Activated T-helper 1 cell treated with anti-CD3 and anti-CD28 coated beads, Interleukin-12 subunit alpha, Interleukin-12 subunit beta, Interleukin-2, Interleukin-4 antibody, amounts not matched to agents 30 ng/mL and 10 ng/mL and 1 ng/mL, durations not matched to agents 14 hours and 24 hours and 36 hours (primary cell): Measurements from ENCODE around the gene CORO2A. TPM values are rescaled to one million over a fixed set of nuclear protein-coding genes. Genes with fewer than 3 reads are reported as not detected.

ENCODE experiments used
- DNase-seq: peaks from one replicate; pipeline ENCODE4 v3.0.0; 2021; ENCODE audit warnings: low spot score
- H3K27ac Mint-ChIP-seq: one replicate; pipeline ENCODE4 v1.8.0; 2021; ENCODE audit warnings: mild to moderate bottlenecking, mixed read lengths
- H3K27me3 Mint-ChIP-seq: one replicate; pipeline ENCODE4 v1.8.0; 2022; ENCODE audit warnings: mild to moderate bottlenecking, moderate library complexity, mixed read lengths; ENCODE audit not compliant: insufficient read depth
- H3K36me3 Mint-ChIP-seq: one replicate; pipeline ENCODE4 v1.8.0; 2021; ENCODE audit warnings: low read depth, mixed read lengths
- H3K4me1 Mint-ChIP-seq: one replicate; pipeline ENCODE4 v1.8.0; 2021; ENCODE audit warnings: low read depth, mixed read lengths
- H3K4me3 Mint-ChIP-seq: one replicate; pipeline ENCODE4 v1.8.0; 2021; ENCODE audit warnings: mild to moderate bottlenecking, moderate library complexity, mixed read lengths
- H3K9me3 Mint-ChIP-seq: one replicate; pipeline ENCODE4 v1.8.0; 2021; ENCODE audit warnings: mixed read lengths
- intact Hi-C: fragments of 100-400 bp; cut with micrococcal nuclease; formaldehyde crosslinking; loops from one replicate; pipeline ENCODE4 v1.15.1; 2024
- total RNA-seq: library from RNA; stranded (reverse); gene quantifications from 2 replicates; pipeline ENCODE4 v1.2.3, GENCODE V29; 2022

CORO2A gene
- total RNA-seq, 1 donor from 2014 or later = 1.3 TPM

- no peaks in the 10 kb centered on the region for H3K36me3 Mint-ChIP-seq
- intact Hi-C loops = no loop called here
- H3K4me3 Mint-ChIP-seq = no peak overlapping the region
- no peaks in the 10 kb centered on the region for H3K4me1 Mint-ChIP-seq
- peaks cover 2% of the 10 kb centered on the region for H3K27me3 Mint-ChIP-seq
- no peak overlapping the region for H3K27ac Mint-ChIP-seq
- DNase-seq = no peak
- no peaks in the 10 kb centered on the region for H3K9me3 Mint-ChIP-seq
Observed at GRCh38 chr9:98150164-98150563, 42.3 kb downstream of the CORO2A start.

- Mint-ChIP-seq H3K27ac (no peak overlapping the region), H3K36me3 (no peaks in the 10 kb centered on the region), H3K27me3 (peaks cover 2% of the 10 kb centered on the region), H3K4me3 (no peak overlapping the region), H3K4me1 (no peaks in the 10 kb centered on the region), H3K9me3 (no peaks in the 10 kb centered on the region)
- intact Hi-C loops = no loop called here
- no peak for DNase-seq
Observed at GRCh38 chr9:98149422-98149821, 43.0 kb downstream of the CORO2A start.

- Mint-ChIP-seq H3K27me3 (peaks cover 2% of the 10 kb centered on the region), H3K36me3 (no peaks in the 10 kb centered on the region), H3K9me3 (no peaks in the 10 kb centered on the region), H3K27ac (no peak overlapping the region), H3K4me3 (no peak overlapping the region), H3K4me1 (no peaks in the 10 kb centered on the region)
- DNase-seq = no peak
- intact Hi-C loops = no loop called here
Observed at GRCh38 chr9:98148486-98148885, 44.0 kb downstream of the CORO2A start.

- no peak for DNase-seq
- H3K4me3 Mint-ChIP-seq = no peak overlapping the region
- intact Hi-C loops = no loop called here
- H3K27ac Mint-ChIP-seq = no peak overlapping the region
- H3K4me1 Mint-ChIP-seq = no peaks in the 10 kb centered on the region
- no peaks in the 10 kb centered on the region for H3K9me3 Mint-ChIP-seq
- peaks cover 2% of the 10 kb centered on the region for H3K27me3 Mint-ChIP-seq
- H3K36me3 Mint-ChIP-seq = no peaks in the 10 kb centered on the region
Observed at GRCh38 chr9:98147582-98147981, 44.9 kb downstream of the CORO2A start.

- Mint-ChIP-seq H3K4me3 (no peak overlapping the region), H3K4me1 (no peaks in the 10 kb centered on the region), H3K27me3 (peaks cover 2% of the 10 kb centered on the region), H3K27ac (no peak overlapping the region), H3K36me3 (no peaks in the 10 kb centered on the region), H3K9me3 (no peaks in the 10 kb centered on the region)
- DNase-seq = no peak
- intact Hi-C loops = no loop called here
Observed at GRCh38 chr9:98146101-98146991, 46.1 kb downstream of the CORO2A start.

- no peaks in the 10 kb centered on the region for H3K4me1 Mint-ChIP-seq
- H3K36me3 Mint-ChIP-seq = no peaks in the 10 kb centered on the region
- intact Hi-C loops = no loop called here
- H3K4me3 Mint-ChIP-seq = no peak overlapping the region
- peak overlapping the region; percentile 43 for H3K27ac Mint-ChIP-seq
- H3K9me3 Mint-ChIP-seq = no peaks in the 10 kb centered on the region
- H3K27me3 Mint-ChIP-seq = peaks cover 2% of the 10 kb centered on the region
- no peak for DNase-seq
Observed at GRCh38 chr9:98144631-98145030, 47.8 kb downstream of the CORO2A start.

- Mint-ChIP-seq H3K4me1 (no peaks in the 10 kb centered on the region), H3K9me3 (no peaks in the 10 kb centered on the region), H3K27ac (no peak overlapping the region), H3K36me3 (no peaks in the 10 kb centered on the region), H3K27me3 (peaks cover 2% of the 10 kb centered on the region), H3K4me3 (no peak overlapping the region)
- DNase-seq = no peak
- intact Hi-C loops = no loop called here
Observed at GRCh38 chr9:98144076-98144475, 48.4 kb downstream of the CORO2A start.

GRCh38 chr9:98142925-98143481 is 49.4 kb downstream of the CORO2A start:
- no peak for DNase-seq
- H3K9me3 Mint-ChIP-seq = no peaks in the 10 kb centered on the region
- no peak overlapping the region for H3K27ac Mint-ChIP-seq
- no peaks in the 10 kb centered on the region for H3K27me3 Mint-ChIP-seq
- no peaks in the 10 kb centered on the region for H3K4me1 Mint-ChIP-seq
- intact Hi-C loops = no loop called here
- H3K36me3 Mint-ChIP-seq = no peaks in the 10 kb centered on the region
- no peak overlapping the region for H3K4me3 Mint-ChIP-seq

GRCh38 chr9:98142182-98142907 is 50.1 kb downstream of the CORO2A start:
- H3K36me3 Mint-ChIP-seq = no peaks in the 10 kb centered on the region
- DNase-seq = no peak
- H3K9me3 Mint-ChIP-seq = no peaks in the 10 kb centered on the region
- intact Hi-C loops = no loop called here
- H3K4me3 Mint-ChIP-seq = no peak overlapping the region
- no peak overlapping the region for H3K27ac Mint-ChIP-seq
- no peaks in the 10 kb centered on the region for H3K27me3 Mint-ChIP-seq
- no peaks in the 10 kb centered on the region for H3K4me1 Mint-ChIP-seq

GRCh38 chr9:98140503-98140902 is 51.9 kb downstream of the CORO2A start:
- intact Hi-C loops = no loop called here
- no peak overlapping the region for H3K27ac Mint-ChIP-seq
- no peak overlapping the region for H3K4me3 Mint-ChIP-seq
- no peaks in the 10 kb centered on the region for H3K36me3 Mint-ChIP-seq
- DNase-seq = no peak
- no peaks in the 10 kb centered on the region for H3K9me3 Mint-ChIP-seq
- H3K27me3 Mint-ChIP-seq = no peaks in the 10 kb centered on the region
- H3K4me1 Mint-ChIP-seq = no peaks in the 10 kb centered on the region

- Mint-ChIP-seq H3K4me1 (peaks cover 10% of the 10 kb centered on the region), H3K4me3 (no peak overlapping the region), H3K27ac (no peak overlapping the region), H3K36me3 (no peaks in the 10 kb centered on the region), H3K27me3 (peaks cover 2% of the 10 kb centered on the region), H3K9me3 (no peaks in the 10 kb centered on the region)
- DNase-seq = no peak
- intact Hi-C loops = no loop called here
Observed at GRCh38 chr9:98136489-98136888, 55.9 kb downstream of the CORO2A start.

GRCh38 chr9:98135938-98136337 is 56.5 kb downstream of the CORO2A start:
- intact Hi-C loops = no loop called here
- H3K27ac Mint-ChIP-seq = no peak overlapping the region
- H3K4me3 Mint-ChIP-seq = no peak overlapping the region

GRCh38 chr9:98135558-98135934 is 56.9 kb downstream of the CORO2A start:
- no peak for DNase-seq
- Mint-ChIP-seq H3K4me1 (peaks cover 10% of the 10 kb centered on the region), H3K27ac (no peak overlapping the region), H3K4me3 (no peak overlapping the region), H3K9me3 (no peaks in the 10 kb centered on the region), H3K27me3 (peaks cover 2% of the 10 kb centered on the region), H3K36me3 (no peaks in the 10 kb centered on the region)
- intact Hi-C loops = no loop called here

More at GRCh38 chr9:98135938-98136337, 56.5 kb downstream of the CORO2A start:
- Mint-ChIP-seq H3K4me1 (peaks cover 10% of the 10 kb centered on the region), H3K27me3 (peaks cover 2% of the 10 kb centered on the region), H3K36me3 (no peaks in the 10 kb centered on the region), H3K9me3 (no peaks in the 10 kb centered on the region)
- DNase-seq = no peak
